Muscle of leg (tissue), 11 donors: ENCODE data around the gene EIF2B1. TPM values are rescaled to one million over a fixed set of nuclear protein-coding genes. Genes with fewer than 3 reads are reported as not detected.
A peak's percentile ranks its signal among the peaks of the same experiment; 100 is the strongest.
"Not testable (repeated sequence)": the region's sequence is repeated elsewhere in the genome, so short reads cannot be mapped to it uniquely, and the experiment has no call there.

Experiments
- DNase-seq: peaks from one replicate; pipeline ENCODE4 v3.0.0; 2013
- H3K27ac ChIP-seq: one replicate; pipeline ENCODE4 v1.5.1; 2013; ENCODE audit warnings: mild to moderate bottlenecking, low read length, control low read depth
- H3K27me3 ChIP-seq: one replicate; pipeline ENCODE4 v1.6.1; 2013; ENCODE audit warnings: low read length; ENCODE audit not compliant: control insufficient read depth, insufficient read depth
- H3K36me3 ChIP-seq: one replicate; pipeline ENCODE4 v1.6.1; 2013; ENCODE audit warnings: low read length; ENCODE audit not compliant: control insufficient read depth, insufficient read depth
- H3K4me1 ChIP-seq: one replicate; pipeline ENCODE4 v1.6.1; 2013; ENCODE audit warnings: low read length; ENCODE audit not compliant: control insufficient read depth, insufficient read depth
- H3K4me3 ChIP-seq: one replicate; pipeline ENCODE4 v1.5.1; 2013; ENCODE audit warnings: low read length, control low read depth
- H3K9me3 ChIP-seq: replicated peaks from 2 replicates; pipeline ENCODE4 v1.6.1; 2013; ENCODE audit warnings: low read depth, low read length; ENCODE audit not compliant: control insufficient read depth
- WGBS: methylation state at CpG from one replicate; pipeline ENCODE4 v1.1.5; 2013; ENCODE audit warnings: missing lambda C conversion rate; ENCODE audit not compliant: insufficient coverage; 5-methylcytosine and 5-hydroxymethylcytosine counted together
- polyA plus RNA-seq, 8 donors: library from polyadenylated mRNA; unstranded; fragments of 120-200 nt; gene quantifications; one replicate each; pipeline versions ENCODE4 v1.2.1 to v1.2.3, GENCODE V29; 2013; ENCODE audit warnings: inconsistent platforms in 1 of 8, low replicate concordance in 1 of 8; ENCODE audit not compliant: insufficient read length in 8 of 8, insufficient read depth in 1 of 8
- total RNA-seq: library from RNA; stranded (reverse); fragments of 120-200 nt; gene quantifications from one replicate; pipeline ENCODE4 v1.2.4, GENCODE V29; 2013

Gene EIF2B1
- total and polyA plus RNA-seq, 9 donors, result 30.2 to 49.1 (median 45.0) TPM

DNA sequence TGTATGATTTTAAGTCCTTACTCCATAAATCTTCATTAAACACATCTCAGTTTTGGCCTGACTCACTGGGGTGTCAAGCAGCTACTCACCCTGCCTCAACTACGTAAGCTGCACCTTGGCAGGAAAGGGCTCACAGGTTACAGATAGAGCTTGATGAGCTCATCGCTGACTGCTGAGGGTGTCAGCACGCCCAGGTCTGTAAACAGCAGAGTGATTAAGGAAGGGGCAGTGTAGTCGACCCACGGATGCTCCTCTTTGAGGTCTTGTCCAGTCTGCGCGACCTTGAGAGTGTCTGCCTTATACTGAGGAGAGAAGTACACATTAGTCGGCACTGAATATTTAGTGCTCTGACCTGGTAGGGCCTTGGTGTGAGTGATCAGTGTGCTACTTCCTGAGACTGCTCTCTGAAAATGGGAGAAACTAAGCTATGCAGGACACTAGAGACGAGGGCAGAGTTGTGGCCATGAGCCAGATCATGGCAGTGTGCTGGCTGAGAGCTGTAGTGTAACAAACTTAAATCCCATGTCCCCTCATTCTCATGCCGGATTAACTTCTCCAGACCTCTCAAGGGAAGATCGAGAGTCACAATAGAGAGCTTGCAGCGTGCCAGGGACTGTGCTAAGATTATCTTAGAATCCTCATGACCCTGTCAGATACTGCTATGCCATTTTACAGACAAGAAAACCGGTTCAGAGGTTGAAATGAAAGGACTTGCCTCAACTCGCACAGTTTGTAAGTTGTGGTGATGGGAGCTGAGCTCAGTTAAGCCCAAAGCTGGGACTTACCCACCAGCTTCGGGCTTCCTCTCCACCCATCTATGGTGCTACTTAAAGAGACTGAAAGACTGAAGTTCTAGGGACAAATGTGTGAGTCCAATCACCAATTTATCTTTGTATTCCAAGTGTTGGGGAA lies 11.6 kb downstream of the EIF2B1 start:
- H3K4me3 ChIP-seq, result no peak overlapping the region
- DNase-seq, result no peak
- H3K4me1 ChIP-seq, result peaks cover 5% of the 10 kb centered on the region
- no peaks in the 10 kb centered on the region for H3K9me3 ChIP-seq
- no peak overlapping the region for H3K27ac ChIP-seq
- H3K27me3 ChIP-seq, result no peaks in the 10 kb centered on the region
- 86% methylated on average over 10 of the region's 15 CpGs for WGBS
- peaks cover 76% of the 10 kb centered on the region for H3K36me3 ChIP-seq

DNA sequence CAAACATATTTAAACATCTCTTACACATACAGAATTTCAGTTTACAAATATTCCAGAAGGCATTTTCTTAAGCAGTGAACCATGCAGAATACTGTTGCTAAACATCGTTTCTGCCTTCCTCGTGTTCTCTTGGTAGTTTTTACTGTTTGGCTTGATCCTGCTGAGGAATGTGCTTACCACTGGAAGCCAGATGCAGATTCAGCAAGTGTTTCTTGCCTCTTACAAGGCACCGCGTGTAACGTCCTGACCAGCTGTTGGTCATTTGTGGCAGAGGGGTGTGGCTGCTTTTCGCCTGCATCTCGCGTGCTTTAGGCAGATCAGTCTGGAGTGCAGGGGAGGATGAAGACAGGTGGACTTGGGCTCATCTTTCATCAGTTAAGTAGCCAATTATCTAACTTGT lies 12.4 kb downstream of the EIF2B1 start:
- H3K36me3 ChIP-seq, result peaks cover 78% of the 10 kb centered on the region
- 44% methylated on average over 5 of the region's 8 CpGs for WGBS
- DNase-seq, result peak; percentile 27
- peaks cover 5% of the 10 kb centered on the region for H3K4me1 ChIP-seq
- H3K9me3 ChIP-seq, result no peaks in the 10 kb centered on the region
- H3K27me3 ChIP-seq, result no peaks in the 10 kb centered on the region
- no peak overlapping the region for H3K4me3 ChIP-seq
- no peak overlapping the region for H3K27ac ChIP-seq

DNA sequence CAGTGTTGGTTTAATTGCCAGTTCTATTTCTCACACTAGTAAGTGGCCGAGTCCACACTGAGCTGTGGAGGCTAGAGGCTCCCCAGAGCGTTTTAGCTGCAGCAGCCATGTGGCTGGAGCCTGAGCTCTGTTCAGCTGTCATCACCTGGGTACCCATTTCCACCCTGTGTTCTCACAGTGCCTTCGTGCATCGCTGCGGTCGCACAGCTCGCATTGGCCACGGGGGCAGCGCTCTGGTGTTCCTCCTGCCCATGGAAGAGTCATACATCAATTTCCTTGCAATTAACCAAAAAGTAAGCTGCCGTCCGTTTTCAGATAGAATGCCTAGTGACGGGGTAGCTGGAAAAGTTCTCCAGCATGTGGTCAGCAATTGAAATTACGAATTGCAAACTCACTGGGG lies 15.9 kb downstream of the EIF2B1 start:
- Histone ChIP-seq H3K36me3 (peaks cover 81% of the 10 kb centered on the region), H3K4me1 (peaks cover 5% of the 10 kb centered on the region), H3K4me3 (no peak overlapping the region), H3K9me3 (no peaks in the 10 kb centered on the region), H3K27ac (no peak overlapping the region), H3K27me3 (no peaks in the 10 kb centered on the region)
- WGBS, result 81% methylated on average over 9 of the region's 13 CpGs
- DNase-seq, result no peak

DNA sequence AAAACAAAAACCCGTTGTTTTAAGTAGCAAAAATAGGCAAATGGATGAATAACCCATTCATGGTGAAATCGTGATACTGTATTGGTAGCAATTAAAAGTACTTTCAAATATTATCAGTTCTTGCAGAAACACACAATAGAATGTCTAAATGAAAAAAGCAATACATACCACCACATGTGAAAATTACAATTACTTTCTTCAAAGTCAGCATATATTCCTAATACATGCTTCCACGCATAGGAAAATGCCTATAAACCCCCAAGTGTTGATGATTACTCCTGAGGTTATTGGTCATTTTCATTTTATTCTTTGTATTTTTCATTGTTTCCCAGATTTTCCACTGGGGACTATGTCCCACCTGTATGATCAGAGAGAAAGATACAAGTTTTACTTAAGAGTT lies 16.3 kb downstream of the EIF2B1 start:
- H3K4me3 ChIP-seq, result no peak overlapping the region
- H3K27me3 ChIP-seq, result no peaks in the 10 kb centered on the region
- H3K4me1 ChIP-seq, result peaks cover 5% of the 10 kb centered on the region
- DNase-seq, result no peak
- H3K27ac ChIP-seq, result no peak overlapping the region
- no CpG with 5 or more reads among the region's 3 CpGs for WGBS
- H3K9me3 ChIP-seq, result no peaks in the 10 kb centered on the region
- peaks cover 81% of the 10 kb centered on the region for H3K36me3 ChIP-seq

DNA sequence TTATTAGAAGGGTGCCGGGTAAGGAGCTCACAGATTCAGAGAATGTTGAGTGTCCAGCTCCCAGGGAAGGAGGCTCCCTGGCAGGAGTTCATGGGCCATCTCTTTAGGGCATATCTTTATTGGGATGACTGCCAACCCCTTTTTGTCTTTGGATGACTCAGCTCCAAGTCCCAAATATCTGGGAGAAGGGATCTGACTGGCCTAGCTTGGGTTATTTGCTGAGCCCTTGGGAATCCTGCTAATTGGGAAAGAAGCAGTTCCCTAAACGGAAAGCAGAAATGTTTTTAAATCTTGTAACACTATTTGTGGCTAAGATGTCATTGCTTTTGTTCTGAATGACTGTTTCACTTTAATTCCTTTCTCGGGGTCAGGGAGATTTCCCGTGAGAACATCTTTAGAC lies 19.0 kb downstream of the EIF2B1 start:
- DNase-seq, result no peak
- no peak overlapping the region for H3K4me3 ChIP-seq
- no peaks in the 10 kb centered on the region for H3K27me3 ChIP-seq
- no peak overlapping the region for H3K27ac ChIP-seq
- no peaks in the 10 kb centered on the region for H3K9me3 ChIP-seq
- 68% methylated on average over 2 of the region's 4 CpGs for WGBS
- peaks cover 82% of the 10 kb centered on the region for H3K36me3 ChIP-seq
- no peaks in the 10 kb centered on the region for H3K4me1 ChIP-seq

DNA sequence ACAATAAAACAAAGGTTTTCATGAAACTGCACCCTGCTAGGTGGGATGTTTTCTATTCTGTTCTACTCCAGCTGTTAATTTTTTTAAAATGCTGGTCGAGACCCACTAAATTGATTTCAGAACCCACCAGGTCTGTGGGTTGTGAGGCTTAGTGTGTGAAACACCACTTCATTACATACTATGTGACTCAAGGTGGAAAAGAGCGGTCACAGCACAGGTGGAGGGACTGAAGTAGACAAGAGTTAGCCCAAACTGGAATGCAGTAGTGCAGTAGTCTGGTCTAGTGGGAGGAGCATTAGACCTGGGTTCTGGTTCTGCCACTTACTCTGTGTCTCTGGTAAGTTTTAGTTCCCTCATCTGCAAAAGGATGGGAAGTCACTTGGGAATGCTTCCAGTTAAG lies 19.4 kb downstream of the EIF2B1 start:
- WGBS, result no CpG with 5 or more reads among the region's 2 CpGs

DNA sequence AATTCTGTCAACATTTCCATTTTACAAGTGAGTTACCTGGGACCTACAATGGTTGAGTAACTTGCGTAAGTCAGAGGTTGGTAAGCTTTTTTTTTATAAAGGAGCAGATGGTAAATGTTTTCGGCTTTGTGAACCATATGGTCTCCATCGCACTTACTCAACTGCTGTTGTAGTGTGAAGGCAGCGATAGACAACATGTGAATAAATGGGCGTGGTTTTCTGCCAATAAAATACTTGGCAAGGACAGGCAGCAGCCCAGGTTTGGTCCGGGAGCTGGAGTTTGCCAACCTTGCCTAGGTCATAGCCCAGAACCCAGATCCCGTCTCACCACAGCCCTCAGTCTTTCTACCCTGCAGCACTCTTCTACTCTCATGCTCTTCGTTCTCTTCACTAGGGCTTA lies 25.3 kb downstream of the EIF2B1 start:
- Histone ChIP-seq H3K4me3 (no peak overlapping the region), H3K27ac (no peak overlapping the region), H3K9me3 (no peaks in the 10 kb centered on the region), H3K4me1 (peaks cover 1% of the 10 kb centered on the region), H3K27me3 (no peaks in the 10 kb centered on the region), H3K36me3 (peaks cover 73% of the 10 kb centered on the region)
- no peak for DNase-seq
- 92% methylated on average over 5 of the region's 8 CpGs for WGBS

More for the DNA sequence above, 19.4 kb downstream of the EIF2B1 start:
- no peak overlapping the region for H3K4me3 ChIP-seq
- no peaks in the 10 kb centered on the region for H3K9me3 ChIP-seq
- H3K27ac ChIP-seq, result no peak overlapping the region
- H3K27me3 ChIP-seq, result no peaks in the 10 kb centered on the region
- no peak for DNase-seq
- H3K36me3 ChIP-seq, result peaks cover 79% of the 10 kb centered on the region
- no peaks in the 10 kb centered on the region for H3K4me1 ChIP-seq

DNA sequence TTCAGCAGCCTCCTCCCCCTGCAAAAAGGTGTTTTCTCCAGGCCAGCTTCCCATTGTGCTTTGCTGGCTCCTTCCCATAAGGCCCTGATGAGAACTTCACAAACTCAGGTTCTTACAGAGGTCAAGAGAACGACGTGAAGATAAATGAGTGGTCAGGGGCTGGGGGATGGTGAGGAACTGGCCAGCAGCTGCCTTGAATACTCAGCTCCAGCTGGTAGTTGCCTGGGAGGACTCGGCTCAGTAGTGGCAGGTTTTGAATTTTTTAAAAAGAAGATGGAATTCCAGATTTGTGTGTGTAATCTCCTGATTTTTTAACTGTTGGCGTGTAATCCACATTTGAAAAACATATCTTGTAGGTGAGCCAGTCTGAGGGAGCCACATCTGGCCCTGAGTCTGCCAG lies 25.7 kb downstream of the EIF2B1 start:
- H3K27ac ChIP-seq, result no peak overlapping the region
- no peaks in the 10 kb centered on the region for H3K27me3 ChIP-seq
- no peak overlapping the region for H3K4me3 ChIP-seq
- peaks cover 69% of the 10 kb centered on the region for H3K36me3 ChIP-seq
- H3K9me3 ChIP-seq, result no peaks in the 10 kb centered on the region
- 69% methylated on average over 4 of the region's 4 CpGs for WGBS
- DNase-seq, result no peak
- H3K4me1 ChIP-seq, result peaks cover 6% of the 10 kb centered on the region

DNA sequence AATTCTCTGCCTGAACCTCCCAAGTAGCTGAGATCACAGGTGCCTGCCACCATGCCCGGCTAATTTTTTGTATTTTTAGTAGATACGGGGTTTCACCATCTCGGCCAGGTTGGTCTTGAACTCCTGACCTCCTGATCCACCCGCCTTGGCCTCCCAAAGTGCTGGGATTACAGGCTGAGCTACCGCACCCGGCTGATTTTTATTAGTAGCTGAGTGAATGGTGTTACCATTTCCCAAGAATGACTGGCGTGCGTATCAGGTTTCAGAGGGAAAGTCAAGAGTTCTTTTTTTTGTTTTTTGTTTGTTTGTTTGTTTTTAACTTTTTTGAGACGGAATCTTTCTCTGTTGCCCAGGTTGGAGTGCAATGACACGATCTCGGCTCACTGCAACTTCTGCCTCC lies 30.0 kb downstream of the EIF2B1 start:
- Histone ChIP-seq H3K36me3 (peaks cover 40% of the 10 kb centered on the region), H3K4me1 (peaks cover 13% of the 10 kb centered on the region)
- H3K9me3 ChIP-seq, DNase-seq, H3K27ac ChIP-seq, H3K4me3 ChIP-seq, H3K27me3 ChIP-seq: not testable (repeated sequence)
- WGBS, result 90% methylated on average over 2 of the region's 11 CpGs

DNA sequence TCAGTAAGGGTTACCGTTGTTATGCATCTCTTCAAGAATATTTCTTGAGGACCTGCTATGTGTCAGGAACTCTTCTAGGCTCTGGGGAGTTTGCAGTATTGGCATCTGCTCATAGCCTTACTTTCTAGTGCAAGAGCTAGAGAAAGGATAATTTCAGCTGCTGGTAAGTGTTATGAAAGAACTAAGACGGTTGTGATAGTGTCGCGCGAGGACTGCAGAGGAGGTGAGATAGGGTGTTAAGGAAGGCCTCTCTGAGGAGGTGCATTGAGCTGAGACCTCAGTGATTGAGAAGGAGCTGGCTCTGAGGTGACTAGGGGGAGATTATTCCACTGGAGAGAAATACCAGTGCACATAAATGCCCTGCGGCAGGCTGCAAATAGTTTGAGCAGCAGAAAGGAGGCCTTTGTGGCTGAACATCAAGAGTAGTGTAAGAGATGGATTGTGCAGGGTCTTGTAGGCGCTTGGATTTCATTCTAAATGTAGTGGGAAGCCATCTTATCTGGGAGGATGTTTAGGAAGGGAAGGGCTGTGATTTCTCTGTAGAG lies 30.8 kb downstream of the EIF2B1 start:
- Histone ChIP-seq H3K36me3 (peaks cover 32% of the 10 kb centered on the region), H3K4me1 (peaks cover 13% of the 10 kb centered on the region), H3K4me3 (peak overlapping the region; percentile 92), H3K27me3 (no peaks in the 10 kb centered on the region), H3K27ac (no peak overlapping the region), H3K9me3 (no peaks in the 10 kb centered on the region)
- WGBS, result 16% methylated on average over 6 of the region's 7 CpGs
- no peak for DNase-seq
